KOPT-K1 (cell line): ENCODE data around the gene TRIM25.
"Not testable (repeated sequence)": the region's sequence is repeated elsewhere in the genome, so short reads cannot be mapped to it uniquely, and the experiment has no call there.

Source experiments
- H3K27ac ChIP-seq: fragments of 200-600 bp; sonication (generic); 2 replicates; pipeline ENCODE4 v1.5.1; 2016; ENCODE audit warnings: antibody characterized with exemption, mild to moderate bottlenecking, low read depth, low read length; ENCODE audit not compliant: poor library complexity, severe bottlenecking
- H3K36me3 ChIP-seq: fragments of 200-600 bp; sonication (generic); 2 replicates; pipeline ENCODE4 v1.5.1; 2017; ENCODE audit warnings: antibody characterized with exemption, mild to moderate bottlenecking, low read length, moderate library complexity; ENCODE audit not compliant: insufficient read depth
- H3K9me3 ChIP-seq: fragments of 200-600 bp; sonication (generic); 2 replicates; pipeline ENCODE4 v1.5.1; 2017; ENCODE audit warnings: antibody characterized with exemption, low read length, mild to moderate bottlenecking; ENCODE audit not compliant: insufficient read depth, poor library complexity, severe bottlenecking

TRIM25 gene

GRCh38 chr17:56913867-56914580 is at the start of gene TRIM25:
TRIM25 (minus strand) TSS chr17:56914049; CDS start chr17:56913988, 61 bp downstream.
- H3K27ac ChIP-seq: peak within 1 kb of the TSS; percentile 88
- peaks cover 11% of the 10 kb centered on the region for H3K9me3 ChIP-seq
- peaks cover 29% of the 10 kb centered on the region for H3K36me3 ChIP-seq

GRCh38 chr17:56960596-56961538 is 47.0 kb upstream of the TRIM25 start, which contains the start of gene COIL:
COIL (minus strand) TSS chr17:56961050; CDS start chr17:56961019, 31 bp downstream.
- no peaks in the 10 kb centered on the region for H3K9me3 ChIP-seq
- peak within 1 kb of the TSS; percentile 95 for H3K27ac ChIP-seq
- H3K36me3 ChIP-seq: peaks cover 5% of the 10 kb centered on the region; the same call in 1 of the 2 replicates

GRCh38 chr17:56956992-56957391 is 43.1 kb upstream of the TRIM25 start:
- Histone ChIP-seq H3K36me3 (peaks cover 18% of the 10 kb centered on the region), H3K27ac (no peak overlapping the region), H3K9me3 (no peaks in the 10 kb centered on the region)

- peaks cover 78% of the 10 kb centered on the region for H3K36me3 ChIP-seq
Observed at GRCh38 chr17:56949595-56949994, 35.7 kb upstream of the TRIM25 start.

GRCh38 chr17:56948491-56948890 is 34.6 kb upstream of the TRIM25 start:
- Histone ChIP-seq H3K27ac (no peak overlapping the region), H3K36me3 (peaks cover 83% of the 10 kb centered on the region), H3K9me3 (no peaks in the 10 kb centered on the region)

More at GRCh38 chr17:56949595-56949994, 35.7 kb upstream of the TRIM25 start:
- Histone ChIP-seq H3K9me3 (no peaks in the 10 kb centered on the region), H3K27ac (no peak overlapping the region)

- Histone ChIP-seq H3K27ac (no peak overlapping the region), H3K9me3 (no peaks in the 10 kb centered on the region), H3K36me3 (peaks cover 87% of the 10 kb centered on the region)
Observed at GRCh38 chr17:56947741-56948140, 33.9 kb upstream of the TRIM25 start.

- H3K27ac ChIP-seq: no peak overlapping the region
- peaks cover 96% of the 10 kb centered on the region for H3K36me3 ChIP-seq
- no peaks in the 10 kb centered on the region for H3K9me3 ChIP-seq
Observed at GRCh38 chr17:56945938-56946505, 32.2 kb upstream of the TRIM25 start.

GRCh38 chr17:56943505-56944125 is 29.8 kb upstream of the TRIM25 start:
- Histone ChIP-seq H3K36me3 (peaks cover 99% of the 10 kb centered on the region), H3K27ac (no peak overlapping the region), H3K9me3 (no peaks in the 10 kb centered on the region)

- Histone ChIP-seq H3K27ac (no peak overlapping the region), H3K36me3 (peaks cover 99% of the 10 kb centered on the region)
Observed at GRCh38 chr17:56939869-56940484, 26.1 kb upstream of the TRIM25 start.

GRCh38 chr17:56938206-56938605 is 24.4 kb upstream of the TRIM25 start:
- H3K27ac ChIP-seq, H3K9me3 ChIP-seq: not testable (repeated sequence)
- H3K36me3 ChIP-seq: peaks cover 98% of the 10 kb centered on the region

More at GRCh38 chr17:56939869-56940484, 26.1 kb upstream of the TRIM25 start:
- H3K9me3 ChIP-seq: no peaks in the 10 kb centered on the region

- Histone ChIP-seq H3K27ac (no peak overlapping the region), H3K9me3 (peaks cover under 1% of the 10 kb centered on the region), H3K36me3 (peaks cover 95% of the 10 kb centered on the region)
Observed at GRCh38 chr17:56937687-56938086, 23.8 kb upstream of the TRIM25 start.

- Histone ChIP-seq H3K36me3 (peaks cover 86% of the 10 kb centered on the region), H3K9me3 (peaks cover 7% of the 10 kb centered on the region)
Observed at GRCh38 chr17:56936697-56937322, 23.0 kb upstream of the TRIM25 start.

GRCh38 chr17:56935461-56935860 is 21.6 kb upstream of the TRIM25 start:
- peaks cover 21% of the 10 kb centered on the region for H3K9me3 ChIP-seq

More at GRCh38 chr17:56936697-56937322, 23.0 kb upstream of the TRIM25 start:
- no peak overlapping the region for H3K27ac ChIP-seq

GRCh38 chr17:56934280-56934679 is 20.4 kb upstream of the TRIM25 start:
- Histone ChIP-seq H3K9me3 (peaks cover 33% of the 10 kb centered on the region), H3K27ac (no peak overlapping the region), H3K36me3 (peaks cover 61% of the 10 kb centered on the region)

More at GRCh38 chr17:56935461-56935860, 21.6 kb upstream of the TRIM25 start:
- H3K27ac ChIP-seq: no peak overlapping the region
- H3K36me3 ChIP-seq: peaks cover 73% of the 10 kb centered on the region
